ENCODE results near the gene KLK15.
A peak's percentile ranks its signal among the peaks of the same experiment; 100 is the strongest.
"Not testable (repeated sequence)": the region's sequence is repeated elsewhere in the genome, so short reads cannot be mapped to it uniquely, and the experiment has no call there.

The KLK15 gene

DNA sequence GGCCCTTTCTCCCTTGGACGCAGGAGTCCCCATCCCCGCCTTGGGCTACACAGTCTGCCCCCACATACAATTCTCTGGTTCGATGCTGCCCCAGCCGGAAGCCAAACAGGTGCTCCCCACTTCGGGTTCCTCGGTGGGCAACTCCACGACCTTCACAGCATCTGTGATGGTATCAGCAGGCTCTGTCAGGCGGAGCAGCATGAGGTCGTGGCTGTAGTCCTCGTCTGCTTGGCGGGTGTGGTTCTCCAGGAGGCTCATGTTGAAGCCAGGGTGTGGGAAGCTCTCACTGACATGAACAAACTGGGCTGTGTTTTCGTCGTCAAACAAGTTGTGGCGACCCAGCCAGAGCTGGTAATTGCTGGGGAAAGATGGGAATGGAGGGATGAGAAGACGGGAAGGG is 13.3 kb downstream of the KLK15 start:
- no peak for DNase-seq

DNA sequence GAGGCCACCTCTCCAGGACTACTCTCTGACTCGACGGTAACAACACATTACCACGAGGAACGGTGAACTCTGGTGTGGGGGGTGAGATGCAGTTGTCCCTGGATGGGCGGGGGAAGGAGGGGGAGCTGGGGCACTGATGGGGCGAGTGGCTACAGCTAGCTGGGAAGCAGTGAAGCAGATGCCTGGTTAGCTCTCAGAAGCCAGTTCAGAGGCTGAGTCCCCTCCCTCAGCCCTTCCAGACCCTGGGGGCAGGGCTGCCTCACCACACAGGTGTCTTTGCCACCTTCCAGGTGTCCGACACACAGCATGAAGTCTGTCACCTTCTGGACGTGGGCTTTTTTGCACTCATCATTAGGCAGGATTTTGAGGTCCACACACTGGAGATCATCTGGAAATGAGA is 13.7 kb downstream of the KLK15 start:
- DNase-seq: no peak

DNA sequence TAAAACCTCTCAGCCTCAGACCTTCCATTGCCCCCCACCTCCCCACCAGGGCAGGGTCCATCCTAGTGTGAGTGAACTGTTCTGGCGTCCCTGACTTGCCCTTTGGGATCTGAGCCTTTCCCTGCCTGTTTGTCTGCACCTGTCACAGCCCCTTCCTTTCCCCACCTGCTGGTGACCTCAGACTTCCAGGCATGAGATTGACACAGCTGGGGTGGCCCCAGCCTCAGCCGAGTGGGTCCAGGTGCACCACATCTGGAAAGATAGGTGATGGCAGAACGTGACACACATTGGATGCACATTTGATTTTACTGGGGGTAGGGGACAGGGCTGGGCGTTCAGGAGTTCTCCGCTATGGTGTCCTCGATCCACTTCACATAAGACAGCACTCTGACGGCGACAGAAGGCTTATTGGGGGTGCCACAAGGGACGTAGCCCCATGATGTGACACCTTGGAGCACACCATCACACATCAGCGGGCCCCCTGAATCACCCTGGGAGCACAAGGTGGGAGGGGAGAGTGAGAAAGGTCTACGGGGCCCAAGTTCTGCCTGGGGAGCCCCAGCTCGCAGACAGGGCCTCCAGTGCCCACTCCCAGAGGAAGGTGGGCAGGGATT is 14.4 kb downstream of the KLK15 start:
- no peak for DNase-seq

DNA sequence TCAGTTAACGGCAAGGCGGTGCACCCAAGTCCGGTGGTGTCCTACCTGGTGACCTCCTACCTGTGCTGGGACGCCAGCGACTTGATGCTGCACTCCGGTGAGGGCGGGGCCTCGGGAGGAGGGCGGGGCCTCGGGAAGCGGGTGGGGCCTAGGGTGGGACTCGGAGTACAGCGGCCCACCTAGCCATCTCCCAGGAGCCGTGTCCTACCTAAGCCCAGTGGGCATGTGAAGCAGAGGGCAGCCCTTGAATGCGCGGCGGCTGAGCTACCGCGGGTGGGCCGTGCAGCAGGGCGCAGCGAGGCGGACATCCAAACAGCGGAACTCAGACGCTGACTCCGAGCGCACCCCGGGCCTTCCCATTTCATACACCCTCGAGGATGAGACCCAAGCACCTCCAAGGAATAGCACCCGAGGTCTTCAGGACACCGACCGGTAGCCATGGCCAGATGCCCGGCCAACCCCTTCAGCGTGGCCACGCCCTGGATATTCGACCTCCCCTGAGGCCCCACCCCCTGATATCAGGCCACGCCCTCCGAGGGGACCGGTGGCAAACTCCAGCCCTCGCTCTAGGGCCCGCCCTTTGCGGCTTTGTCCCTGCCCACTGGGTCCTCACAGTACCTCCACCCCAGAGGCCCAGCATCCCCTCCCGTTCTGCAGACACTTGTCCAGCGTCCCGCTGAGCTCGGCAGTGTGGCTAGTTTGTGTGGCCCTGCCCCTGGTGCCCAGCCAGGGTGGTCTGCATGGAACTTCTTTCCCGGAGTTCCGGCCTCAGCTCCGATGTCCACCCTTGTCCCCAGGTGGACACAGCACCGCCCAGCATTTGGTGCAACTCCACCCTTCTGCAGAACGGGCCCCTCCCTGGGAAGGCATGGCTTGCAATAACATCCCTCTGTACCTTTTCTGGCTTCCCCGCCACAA is 15.2 kb downstream of the KLK15 start:
- peak; percentile 31 to 65 (median 50) for DNase-seq

DNA sequence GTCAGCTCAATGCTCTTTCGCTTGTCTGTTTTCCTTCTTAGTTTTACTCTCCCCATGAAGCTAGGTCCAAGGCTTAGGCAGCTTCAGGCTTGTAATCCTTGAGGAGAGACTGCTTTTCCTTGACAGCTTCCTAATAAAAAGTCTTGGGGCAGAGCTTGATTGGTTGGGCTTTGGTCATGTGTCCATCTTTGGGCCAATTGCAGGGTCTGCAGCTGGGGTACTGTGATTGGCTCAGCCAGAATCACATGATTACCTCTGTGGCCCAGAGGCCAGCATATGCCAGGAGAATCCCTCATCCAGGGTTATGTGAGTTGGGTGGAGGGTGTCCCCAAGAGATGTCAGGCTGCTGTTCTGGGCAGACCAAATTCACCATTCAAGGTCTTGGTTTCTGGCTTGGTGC is 17.9 kb downstream of the KLK15 start:
- DNase-seq: no peak

DNA sequence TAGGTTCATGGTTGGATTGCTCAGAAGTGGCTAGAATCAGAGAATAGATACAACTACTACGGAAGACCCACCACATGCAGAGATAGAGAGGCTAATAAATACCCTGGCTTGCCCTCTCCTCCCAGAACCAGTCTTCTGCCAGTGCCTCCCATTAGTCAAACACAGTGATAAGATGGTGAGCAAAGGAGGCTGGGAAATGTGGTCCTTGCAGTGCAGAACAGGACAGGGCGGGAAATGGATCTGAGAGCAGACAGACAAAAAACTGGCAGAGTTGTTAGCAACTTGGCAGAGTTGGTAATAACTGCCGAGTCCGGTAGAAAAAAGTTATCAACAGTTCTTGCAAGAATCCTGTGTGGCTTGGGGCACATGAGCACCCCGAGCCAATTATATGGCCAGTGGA is 18.5 kb downstream of the KLK15 start:
- no peak for DNase-seq

DNA sequence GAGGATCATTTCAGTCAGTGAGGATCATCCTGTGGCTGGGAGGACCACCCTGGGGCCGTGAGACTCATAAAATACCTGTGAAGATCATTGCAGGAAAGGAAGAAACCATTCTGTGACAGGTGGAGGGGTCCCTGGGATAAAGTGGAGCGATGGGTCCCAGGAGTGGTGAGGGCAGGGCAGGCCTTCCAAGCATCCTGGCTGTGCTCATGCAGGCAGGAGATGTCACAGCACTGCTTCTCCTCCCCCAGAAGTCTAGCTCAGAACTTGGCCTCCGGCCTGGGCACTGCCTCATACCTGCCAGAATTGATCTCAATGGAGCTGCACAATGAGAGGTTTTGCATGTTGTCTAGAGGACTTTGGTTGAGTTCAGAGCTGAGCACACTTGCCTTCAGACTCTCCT is 20.9 kb downstream of the KLK15 start:
- no peak for DNase-seq

DNA sequence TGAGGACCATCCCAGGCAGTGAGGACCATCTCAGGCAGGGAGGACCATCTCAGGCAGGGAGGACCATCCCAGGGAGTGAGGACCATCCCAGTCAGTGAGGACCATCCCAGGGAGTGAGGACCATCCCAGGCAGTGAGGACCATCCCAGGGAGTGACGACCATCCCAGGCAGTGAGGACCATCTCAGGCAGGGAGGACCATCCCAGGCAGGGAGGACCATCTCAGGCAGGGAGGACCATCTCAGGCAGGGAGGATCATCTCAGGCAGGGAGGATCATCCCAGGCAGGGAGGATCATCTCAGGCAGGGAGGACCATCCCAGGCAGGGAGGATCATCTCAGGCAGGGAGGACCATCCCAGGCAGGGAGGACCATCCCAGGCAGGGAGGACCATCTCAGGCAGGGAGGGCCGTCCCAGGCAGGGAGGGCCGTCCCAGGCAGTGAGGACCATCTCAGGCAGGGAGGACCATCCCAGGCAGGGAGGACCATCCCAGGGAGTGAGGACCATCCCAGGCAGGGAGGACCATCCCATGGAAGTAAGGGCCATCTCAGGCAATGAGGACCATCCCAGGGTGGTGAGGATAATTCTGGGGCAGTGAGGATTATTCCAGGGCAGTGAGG is 21.6 kb downstream of the KLK15 start:
- not testable (repeated sequence) for DNase-seq

DNA sequence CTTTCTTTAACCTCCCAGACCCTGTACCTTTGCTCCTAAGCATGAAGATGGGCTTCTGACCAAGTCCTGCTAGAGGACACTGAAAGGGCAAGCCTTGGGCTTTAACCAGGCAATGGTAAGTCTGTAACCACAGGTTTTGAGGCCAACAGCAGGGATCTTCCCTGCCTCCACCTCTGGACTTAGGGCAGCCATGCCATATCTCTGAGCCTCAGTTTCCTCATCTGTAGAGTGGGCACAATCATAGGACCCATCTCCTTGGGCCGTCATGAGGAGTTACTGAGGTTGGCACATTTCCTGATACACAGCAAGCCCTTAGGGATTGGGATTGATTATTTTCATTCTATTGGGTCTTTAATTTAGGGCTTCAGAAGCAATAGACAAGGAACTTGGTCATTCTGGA is 24.5 kb downstream of the KLK15 start:
- DNase-seq: no peak

DNA sequence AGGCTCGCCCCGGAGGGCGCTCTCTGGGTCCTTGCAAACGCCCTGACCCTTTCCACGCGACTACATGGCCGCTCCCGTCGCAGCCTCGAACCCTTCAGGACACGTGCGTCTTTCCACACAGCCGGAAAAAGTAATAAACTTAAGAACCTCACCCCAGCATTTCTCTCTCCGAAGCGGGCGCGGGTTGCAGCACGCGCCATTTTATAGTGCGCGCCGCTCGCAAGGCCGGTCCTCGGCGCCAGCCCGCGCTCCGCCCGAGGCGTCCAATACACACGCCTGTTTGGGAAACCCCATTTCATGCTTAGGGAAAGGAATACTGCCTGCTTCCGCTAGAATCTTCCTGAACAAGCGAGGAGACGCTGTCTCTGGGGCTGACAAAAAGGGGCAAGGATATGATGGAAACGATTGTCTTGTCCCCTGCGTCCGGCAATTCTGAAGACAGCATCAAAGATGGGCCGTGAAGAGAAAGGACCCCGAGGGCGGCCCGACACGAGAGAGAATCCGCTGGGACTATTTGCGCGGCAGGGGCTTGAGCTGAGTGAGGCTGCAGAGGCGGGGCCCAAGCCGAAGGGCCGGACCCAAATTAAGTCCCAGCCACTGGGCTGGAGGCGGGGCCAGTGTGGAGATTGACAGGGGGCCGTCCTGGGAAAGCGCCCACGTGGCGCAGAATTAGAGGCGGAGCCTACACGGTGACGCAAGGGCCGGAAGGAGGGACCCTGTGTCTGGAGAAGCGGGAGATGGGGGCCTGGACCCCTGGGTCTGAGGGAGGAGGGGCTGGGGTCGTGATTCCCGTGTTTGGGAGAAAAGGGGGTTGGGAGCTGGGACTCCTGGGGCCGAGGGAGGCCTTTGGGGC is 28.7 kb downstream of the KLK15 start:
- peak; percentile 99 to 100 (median 99) for DNase-seq

DNA sequence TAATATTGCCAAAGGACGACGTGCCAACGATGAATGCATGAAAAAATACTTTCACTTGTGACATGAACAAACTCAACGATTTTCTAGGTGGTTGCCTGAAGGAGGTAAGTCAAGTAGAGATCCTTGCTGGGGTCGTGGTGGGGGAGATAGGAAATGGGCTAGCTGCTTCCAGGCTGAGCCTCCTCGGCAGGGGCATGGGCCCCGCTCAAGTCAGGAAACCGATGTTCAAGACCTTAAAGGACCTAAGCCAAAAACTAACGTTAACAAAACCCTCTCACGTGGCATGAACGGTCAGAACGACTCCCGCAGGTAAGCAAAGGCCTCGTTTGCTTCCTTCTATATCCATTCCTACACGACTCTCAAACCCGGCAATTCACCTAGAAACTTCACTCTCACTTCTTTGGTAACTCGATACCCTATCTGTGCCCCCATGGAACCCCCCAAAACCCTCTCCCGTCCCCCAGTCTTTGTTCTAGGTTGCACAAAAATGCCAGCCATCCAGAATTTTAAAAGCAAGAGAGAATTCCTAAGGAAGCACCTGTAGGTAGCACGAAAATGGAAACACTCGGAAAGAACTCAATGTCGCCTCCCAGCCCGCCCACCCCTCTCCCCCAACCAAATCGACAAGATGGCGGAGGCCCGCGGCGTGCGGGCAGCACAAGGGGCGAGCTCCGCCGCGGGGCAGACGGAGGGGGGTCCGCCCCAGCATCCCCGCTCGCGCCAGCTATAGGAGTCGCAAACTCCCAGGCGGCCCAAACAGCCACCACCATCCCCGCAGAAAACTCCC is 29.5 kb downstream of the KLK15 start:
- peak in 3 of 4 experiments; percentile 29 to 56 (median 41) for DNase-seq

DNA sequence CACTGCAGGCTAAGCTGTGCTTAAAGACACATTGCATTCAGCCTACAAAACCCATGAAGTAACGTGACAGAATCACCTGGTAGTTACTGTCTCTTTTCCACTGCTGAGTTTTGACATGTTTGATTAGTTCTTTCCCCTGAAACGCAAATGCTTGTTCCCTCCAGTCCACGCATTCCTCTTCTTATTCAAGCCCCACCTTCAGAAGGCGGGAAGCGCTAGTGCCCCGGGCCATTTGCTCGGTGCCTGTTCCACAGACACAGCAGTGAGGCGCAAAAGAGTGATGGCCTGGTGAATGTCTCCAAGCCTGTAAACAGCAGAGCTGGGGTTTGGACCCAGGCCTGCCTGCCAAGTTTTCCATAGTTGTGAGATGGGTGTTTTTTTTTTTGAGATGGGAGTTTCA is 32.3 kb downstream of the KLK15 start:
- no peak for DNase-seq

DNA sequence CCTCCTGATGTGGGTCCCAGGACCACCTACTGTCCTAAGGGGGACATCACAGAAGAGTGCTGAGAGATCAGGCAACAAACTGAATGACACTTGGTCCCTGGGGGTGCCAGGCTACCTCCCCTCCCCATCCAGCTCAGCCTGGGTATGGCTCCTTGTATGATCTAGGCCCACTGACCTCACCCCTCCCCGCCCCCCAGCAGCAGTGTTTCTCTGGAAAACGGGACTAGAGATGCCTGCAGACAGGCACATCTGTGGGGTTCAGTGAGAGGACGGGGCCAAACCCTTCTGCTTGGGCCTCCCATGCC is 33.9 kb downstream of the KLK15 start:
- DNase-seq: no peak

DNA sequence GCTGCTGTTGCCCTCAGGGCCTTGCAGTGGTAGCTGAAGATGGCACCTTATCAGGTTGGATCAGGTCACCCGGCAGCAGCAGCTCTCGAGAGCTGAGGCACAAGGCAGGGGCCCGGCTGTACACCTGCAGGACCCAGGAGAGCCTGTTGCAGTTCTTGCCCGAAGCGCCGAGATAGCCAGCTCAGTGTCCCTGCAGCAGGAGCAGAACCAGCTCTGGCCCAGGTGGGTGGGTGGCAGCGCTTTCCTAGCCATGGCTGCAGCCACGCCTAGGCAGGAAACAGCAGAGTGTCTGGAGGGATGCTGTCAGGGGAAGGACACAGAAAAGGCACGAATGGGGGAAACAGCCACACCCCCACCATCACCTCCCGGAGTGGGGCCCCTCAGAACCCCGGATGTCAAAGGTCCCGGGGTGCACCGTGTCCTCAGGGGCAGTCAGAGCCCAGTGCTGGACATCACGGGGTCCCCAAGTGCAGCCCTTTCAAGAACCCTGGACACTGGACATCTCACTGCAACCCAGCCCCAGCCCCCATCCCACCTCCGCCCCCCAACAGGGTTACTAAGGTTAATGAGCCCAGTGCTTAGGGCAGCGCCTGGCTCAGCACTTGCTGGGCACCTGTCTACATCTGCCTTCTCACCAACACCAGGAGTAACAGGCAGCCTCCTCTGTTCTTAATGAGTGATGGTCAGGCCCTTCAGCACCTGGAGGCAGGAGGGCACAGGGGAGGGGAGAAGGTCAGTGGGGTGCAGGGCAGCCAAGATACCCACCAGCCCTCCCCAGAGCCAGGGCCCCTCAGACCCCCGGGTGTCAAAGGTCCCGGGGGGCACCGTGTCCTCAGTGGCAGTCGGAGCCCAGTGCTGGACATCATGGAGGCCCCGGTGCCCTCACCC is 34.5 kb downstream of the KLK15 start:
- DNase-seq: no peak

DNA sequence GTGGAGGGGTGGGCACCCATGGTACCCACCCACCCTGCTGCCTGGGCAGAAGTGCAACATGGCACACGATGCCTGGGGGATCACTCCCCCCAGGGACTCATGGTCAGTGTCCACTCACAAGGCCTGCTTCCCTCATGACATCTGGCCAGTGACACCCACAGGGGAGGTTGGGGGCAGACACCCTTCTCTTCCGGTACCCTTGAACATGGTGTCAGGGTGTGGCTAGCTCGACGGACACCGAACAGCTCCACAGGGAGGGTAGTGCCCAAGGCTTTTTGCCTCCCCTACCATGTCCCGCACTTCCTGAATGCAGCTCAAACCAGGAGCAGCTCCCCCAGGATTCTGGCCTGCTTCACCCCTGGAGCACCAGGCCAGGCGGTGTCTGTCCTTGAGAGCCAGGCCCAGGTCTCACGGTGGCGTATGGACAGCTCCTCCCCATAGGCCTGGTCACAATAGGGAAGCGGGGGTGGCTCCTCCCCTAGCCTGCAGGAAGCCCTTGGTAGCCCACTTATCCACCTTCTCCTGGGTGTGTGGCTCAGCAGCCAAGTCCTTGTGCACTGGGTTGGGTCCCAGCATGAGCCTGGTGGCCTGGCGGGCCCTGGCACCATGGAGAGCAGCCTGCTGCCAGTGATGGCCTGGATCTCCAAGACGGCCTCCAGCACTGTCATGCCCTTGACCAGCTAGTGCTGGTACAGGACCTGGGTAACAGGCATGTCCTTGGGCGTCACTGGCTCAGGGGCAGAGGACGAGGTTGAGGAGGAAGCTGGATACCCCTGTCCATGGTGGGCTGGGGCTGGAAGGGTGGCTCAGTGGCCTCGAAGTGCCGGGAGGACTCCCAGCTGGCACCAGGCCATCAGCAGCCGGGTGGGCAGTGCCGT is 35.4 kb downstream of the KLK15 start:
- DNase-seq: no peak

DNA sequence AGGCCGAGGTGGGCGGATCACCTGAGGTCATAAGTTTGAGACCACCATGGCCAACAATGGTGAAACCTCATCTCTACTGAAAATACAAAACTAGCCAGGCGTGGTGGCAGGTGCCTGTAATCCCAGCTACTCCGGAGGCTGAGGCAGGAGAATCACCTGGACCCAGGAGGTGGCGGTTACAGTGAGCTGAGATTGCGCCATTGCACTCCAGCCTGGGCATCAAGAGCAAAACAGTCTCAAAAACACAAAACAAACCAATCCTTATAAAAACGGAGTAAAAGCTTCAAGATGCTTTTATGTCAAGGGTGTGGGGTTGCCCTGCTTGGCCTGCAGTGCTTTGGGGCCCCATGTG is 36.0 kb downstream of the KLK15 start:
- no peak for DNase-seq

DNA sequence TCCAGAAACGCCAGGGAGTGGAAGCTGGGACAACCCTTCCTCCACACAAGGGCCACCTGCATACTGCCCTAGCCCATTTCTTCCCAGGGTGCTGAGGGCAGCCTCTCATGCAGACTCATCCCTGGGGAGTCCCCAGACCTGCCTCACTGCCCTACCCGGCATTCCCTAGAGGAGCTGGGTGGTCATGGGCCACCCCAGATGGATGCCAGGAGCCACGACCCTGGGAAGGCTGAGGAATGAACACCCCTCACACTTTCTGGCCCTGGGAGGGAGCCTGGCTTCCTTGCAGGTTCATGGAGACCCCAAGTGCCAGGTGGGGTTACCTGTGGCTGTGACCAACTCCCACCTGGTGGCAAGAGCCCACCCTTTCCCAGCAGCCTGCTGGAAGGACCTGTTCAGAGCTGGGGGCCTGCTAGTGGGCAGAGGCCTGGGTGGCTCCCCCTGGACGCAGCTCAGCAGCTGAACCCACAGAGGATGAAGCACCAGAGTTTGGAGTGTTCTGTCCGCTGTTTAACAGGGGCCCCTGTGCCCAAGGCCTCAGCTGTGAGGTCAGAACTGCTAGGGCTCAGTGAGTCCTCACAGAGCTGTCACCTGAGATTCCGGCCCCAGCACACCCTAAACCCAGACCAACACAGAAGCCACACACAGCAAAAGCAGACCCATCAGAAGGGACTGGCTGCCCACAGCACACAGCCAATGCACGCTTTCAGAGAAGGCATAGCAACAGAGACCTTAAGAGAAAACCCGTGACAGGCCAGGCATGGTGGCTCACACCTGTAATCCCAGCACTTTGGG is 36.5 kb downstream of the KLK15 start:
- no peak for DNase-seq

DNA sequence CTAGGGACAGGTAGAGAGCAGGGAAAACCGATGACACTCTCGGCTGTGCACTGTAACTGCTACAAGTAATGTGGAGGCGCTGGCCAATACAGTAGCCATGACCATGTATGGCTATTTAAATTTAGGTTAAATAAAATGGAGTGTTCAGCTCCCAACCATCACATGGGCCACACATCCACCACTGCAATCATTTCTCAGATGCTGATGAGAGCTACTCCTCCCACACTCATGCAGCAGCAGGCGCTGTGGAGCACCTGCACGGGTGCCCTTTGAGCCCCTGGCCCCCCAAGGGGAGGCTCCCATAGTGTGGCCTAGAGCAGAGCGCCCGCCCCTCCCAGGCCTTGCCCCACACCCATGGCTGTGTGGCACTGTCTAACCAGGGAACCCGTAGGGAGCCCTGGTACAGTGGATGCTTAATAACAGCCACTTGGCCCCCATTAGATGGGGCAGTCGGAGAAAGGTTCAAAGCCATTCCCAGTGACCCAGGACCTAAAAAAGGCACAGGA is 37.2 kb downstream of the KLK15 start:
- no peak for DNase-seq

DNA sequence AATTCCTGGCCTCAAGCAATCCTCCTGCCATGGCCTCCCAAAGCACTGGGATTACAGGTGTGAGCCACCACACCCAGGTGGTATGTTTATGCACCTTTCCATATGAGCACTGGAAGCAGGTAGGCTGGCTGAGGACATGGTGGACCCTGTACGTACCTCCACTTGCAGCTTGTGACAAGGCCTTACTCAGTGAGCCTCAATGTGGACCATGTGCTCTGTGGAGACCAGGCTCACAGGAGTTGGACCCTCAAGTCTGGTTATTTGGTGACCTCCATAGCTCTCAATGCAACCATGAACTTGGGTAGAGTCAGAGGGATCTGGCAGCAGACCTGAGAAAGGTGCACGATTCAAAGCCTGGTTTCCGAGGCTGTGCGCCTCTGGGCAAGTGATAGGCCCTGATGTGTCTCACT is 37.7 kb downstream of the KLK15 start:
- DNase-seq: no peak

Measured in suppressor macrophage (primary cell).